ENCODE results near the gene EMILIN3.

The EMILIN3 gene

DNA sequence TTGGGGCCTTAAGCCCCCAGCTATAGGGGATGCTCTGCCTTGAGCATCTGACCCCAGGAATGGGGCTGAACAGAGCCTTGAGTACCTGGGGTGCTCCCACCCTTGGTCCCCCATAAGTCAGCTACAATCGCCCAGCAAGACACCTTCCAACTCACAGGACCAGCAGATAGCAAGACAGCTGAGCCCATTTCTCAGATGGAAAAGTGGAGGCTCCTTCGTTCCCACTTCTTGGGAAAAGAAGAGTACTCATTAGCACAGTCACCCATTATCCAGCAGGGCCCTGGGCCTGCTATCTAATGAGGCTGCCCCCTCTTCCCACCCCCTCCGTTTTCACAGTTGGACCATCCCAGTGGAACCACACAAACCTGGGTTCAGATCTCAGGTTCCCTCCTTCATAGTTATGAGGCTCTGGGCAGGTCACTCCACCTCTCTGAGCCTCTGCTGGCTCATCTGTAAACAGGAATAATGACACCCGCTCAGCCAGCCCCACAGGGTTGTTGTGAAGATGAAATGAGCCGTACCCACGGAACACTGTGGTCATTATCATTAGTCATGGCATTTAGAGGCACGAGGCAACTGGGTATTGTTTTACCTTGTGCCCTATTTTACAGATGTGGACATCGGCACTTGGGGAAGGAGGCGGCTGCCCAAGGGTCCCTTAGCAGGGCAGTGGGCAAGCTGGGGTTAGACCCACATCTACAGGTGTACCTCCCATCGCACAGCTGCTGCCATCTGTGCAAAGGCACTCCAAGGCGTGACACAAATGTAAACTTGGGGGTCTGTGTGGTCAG, 21.5 kb downstream of the EMILIN3 start:
- DNase-seq (ENCODE audit: low read depth): no peak

DNA sequence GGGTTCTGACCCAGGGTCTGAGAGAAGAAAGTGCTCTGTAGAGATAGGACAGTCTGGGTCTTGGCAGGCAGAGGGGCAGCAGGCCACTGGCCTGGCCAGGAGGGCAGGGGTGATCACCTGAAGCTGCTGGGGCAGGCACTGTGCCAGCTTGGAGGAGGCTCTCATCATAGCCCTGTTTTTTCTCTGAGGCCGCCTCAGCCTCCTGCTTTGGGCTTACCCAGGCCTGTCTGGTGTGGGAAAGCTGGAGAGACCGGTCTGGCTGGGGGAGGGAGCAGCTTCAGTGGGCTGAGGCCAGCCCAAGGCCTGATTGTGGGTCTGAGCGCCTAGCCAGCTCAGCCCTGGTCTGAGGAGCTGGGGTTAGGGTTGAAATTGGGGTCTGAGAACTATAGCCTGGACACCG, 22.1 kb downstream of the EMILIN3 start:
- no peak for DNase-seq (ENCODE audit: low read depth)

DNA sequence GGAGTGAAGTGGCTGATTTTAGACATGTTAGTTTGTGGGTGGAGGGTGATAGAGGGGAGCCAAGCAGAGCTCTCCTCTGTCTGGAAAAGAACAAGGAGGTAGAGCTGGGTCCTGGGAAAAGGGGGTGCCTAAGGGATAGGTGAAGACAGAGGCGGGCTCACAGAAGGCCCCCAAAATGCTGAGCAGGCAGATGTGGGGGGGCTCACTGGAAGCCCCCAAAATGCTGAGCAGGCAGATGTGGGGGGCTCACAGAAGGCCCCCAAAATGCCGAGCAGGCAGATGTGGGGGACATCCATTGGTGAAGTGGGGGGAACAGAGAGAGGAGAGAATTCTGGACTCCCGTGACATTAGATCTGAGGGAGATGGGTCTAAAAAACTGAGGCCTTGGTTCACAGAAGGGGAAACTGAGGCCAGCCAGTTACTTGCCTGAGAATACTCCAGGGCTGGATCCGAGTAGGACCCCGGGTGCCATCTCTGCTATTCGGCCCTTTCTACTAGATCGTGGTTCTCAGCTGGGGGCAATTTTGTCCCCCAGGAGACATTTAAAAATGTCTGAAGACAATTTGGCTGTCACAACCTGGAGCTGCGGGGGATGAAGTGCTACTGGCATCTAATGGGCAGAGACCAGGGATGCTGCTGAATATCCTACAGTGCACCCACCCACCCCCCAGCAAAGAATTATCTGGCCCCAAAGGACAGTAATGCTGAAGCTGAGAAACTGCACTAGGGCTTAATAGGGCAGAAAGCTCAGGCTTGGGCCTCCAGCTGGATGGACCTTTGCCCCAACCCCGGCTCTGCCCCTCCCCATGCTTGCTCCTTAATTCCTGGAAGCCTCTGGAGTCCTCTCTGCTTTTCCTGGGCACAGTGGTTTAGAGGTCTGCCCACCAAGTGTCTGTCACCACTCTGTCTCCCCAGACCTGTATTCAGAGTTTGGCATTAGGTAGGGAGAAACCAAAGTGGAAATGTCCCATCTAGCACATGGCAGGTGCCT, 23.8 kb downstream of the EMILIN3 start:
- DNase-seq (ENCODE audit: low read depth): no peak

DNA sequence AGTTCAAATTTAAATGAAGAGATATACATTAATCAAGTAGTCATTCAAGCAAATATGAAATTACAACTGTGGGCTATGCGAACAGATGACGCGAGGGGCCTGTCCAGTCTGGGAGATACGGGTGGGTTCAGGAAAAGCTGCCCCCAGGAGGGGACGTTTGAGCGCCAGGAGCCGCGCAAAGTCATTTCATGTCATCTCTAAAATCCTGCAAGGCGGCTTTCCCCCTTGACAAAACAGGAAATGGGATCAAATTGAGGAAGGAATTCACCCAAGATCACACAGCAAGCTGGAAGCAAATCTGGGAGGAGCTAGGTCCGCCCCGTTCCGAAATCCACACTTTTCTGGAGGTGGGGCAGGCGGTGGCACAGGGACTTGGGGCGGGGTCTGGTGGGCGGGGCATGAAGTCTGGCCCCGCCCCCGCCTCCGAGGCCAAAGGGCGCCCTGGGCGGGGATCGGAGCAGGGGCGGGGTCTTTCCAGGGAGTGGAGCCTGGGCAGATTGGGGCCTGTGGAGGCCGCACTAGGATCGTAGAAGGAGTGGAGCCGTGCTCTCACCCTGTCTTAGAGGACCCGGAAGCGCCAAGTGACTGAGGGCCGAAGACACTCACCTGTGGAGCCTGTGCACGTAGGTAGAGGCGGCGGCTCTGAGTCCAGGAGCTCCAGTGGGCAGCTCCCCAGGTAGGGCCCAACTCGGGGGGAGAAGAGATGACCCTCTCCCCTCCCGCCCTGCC, 26.1 kb downstream of the EMILIN3 start, which contains the start of gene LPIN3:
TSS of gene LPIN3 (plus strand) at position 495 of the 729 bp plus-strand sequence. CDS start 4,983 bp downstream, outside the sequence.
- peak; percentile 93 for DNase-seq (ENCODE audit: low read depth)

DNA sequence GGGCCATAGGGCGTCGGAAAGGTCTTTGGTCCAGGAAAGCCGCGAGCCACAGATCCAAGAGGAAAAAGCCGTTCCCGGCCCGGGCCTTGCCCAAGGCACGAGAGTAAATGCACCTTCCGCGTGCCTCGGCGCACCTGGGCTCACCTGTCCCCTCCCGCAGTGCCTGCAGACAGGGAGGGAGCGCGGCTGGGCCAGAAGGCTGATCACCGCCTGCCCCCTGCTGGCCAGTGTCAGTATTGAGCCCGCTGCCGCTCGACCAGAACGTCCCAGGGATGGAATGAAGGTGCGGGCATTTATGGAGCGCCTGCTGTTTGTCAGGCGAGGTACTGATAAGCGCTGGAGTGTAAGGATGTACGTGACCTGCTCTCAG, 26.7 kb downstream of the EMILIN3 start:
- DNase-seq (ENCODE audit: low read depth): peak; percentile 73

DNA sequence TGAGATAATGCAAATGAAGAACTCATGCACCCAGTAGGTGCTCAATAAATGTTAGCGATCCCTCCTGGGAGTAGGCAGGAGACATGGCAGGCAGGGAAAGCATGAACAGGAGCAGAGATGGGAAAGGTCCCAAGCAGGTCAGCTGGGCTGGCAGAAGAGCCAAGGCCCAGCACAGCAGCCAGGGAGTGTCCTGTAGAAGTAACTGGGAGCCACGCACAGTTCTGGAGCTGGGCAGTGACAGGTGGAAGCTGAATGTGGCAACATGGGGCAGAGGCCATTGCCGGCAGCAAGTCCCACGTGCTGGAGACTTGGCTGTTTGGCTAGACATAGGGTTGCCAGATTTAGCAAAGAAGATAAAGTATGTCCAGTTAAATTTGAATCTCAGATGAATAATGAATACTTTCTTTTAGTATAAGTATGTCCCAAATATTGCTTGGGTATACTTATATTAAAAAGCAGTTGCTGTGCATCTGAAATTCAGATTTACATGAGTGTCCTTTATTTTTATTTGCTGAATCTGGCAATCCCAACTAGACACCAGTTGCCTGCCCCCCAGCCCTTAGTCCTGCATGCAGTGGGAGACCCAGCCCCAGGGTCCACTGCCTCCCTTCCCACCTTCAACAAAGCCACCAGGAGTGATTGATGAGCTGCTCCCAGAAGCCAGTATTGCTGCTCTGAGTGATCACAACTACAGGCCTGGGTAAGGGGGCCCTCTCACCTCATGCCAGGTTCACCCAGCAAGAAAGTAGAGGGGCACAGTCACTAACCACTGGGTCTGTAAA, 29.7 kb downstream of the EMILIN3 start:
- DNase-seq (ENCODE audit: low read depth): no peak

DNA sequence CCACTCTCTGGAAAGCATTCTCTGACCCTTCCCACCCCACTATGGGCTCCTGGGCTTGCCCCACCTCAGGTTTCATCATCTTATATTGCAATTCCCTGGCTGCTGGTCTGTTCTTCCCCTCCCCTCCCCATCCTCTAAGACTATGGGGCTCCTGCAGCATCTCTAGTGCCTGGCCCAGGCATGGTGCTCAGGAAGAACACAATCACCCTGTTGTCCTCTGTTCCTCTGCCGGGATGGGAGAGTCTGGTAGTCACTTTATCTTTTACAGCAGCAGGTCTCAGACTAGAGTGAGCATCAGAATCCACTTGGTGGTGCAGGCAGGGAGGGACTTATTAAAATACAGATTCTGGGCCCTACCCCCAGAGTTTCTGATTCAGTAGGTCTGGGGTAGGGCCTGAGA, 31.0 kb downstream of the EMILIN3 start:
- DNase-seq (ENCODE audit: low read depth): no peak

DNA sequence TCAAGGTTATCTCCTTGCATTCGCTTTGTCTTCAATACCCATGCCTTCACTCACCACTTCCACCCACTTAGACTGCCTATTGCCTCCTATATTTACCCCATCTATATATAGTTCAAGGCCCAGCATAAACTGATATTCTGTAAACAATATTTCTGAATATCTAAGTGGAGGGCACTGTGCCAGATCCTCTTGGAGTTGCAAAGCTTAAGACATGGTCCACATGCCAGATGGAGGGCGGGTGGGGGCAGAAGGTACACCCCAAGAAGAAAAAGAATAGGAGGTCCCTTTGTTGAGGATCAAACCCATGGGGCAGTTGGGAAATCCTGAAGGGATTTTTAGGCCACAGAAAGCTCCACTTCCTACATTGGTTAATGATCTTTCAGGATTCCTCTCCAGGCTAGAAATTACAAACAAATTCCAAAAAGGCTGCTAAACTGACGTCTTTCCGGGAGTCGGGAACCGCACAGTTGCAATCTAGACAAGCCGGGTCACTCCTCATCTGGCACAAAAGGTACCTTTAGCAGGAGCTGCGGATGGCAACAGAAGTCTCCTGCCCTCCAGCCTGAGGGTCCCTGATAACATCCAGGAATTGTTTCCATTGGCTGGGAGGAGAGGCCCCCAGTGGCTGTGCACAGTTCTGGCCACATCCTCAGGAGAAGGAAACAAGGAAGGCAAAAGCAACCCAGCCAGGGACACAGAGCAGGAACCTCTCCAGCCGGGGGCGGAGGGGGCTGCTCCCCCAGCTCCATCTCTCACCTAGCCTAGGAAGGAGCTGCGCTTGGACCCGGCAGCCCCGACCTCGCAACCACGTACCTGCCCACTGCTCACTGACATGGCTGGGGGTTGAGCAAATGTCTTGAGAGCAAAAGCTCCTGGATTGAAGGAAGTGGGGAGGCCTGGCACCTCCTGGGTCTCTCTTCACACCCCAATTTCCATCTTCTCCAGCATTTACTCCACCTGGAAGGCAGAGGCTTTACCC, 31.9 kb downstream of the EMILIN3 start:
- peak; percentile 59 for DNase-seq (ENCODE audit: low read depth)

DNA sequence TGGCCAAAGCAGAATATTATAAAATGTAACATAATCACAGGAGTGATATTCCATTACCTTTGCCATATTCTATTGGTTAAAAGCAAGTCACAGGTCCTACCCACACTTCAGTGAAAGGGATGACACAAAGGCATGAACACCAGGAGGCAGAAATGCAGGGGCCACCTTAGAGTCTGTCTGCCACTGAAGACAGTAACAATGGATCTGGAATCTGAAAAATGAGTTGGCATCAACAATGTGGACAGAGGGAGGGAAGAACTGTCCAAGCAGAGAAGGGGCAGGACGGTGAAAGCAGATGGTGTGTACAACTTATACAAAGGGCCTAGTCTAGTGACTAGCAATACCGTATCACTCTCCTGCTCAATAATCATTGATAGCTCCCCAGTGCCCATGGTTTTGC, 32.6 kb downstream of the EMILIN3 start:
- DNase-seq (ENCODE audit: low read depth): no peak

DNA sequence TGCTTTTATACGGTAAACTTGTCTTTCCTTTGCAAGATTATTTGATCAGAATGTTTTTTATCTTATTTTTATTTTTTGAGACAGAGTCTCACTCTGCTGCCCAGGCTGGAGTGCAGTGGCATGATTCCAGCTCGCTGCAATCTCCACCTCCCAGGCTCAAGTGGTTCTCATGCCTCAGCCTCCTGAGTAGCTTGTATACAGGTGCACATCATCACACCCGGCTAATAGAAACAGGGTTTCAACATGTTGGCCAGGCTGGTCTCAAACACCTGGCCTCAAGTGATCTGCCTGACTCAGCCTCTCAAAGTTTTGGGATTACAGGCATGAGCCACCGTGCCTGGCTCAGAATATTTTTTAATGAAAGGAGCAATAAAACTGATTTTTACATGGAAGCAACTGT, 34.9 kb downstream of the EMILIN3 start:
- DNase-seq (ENCODE audit: low read depth): no peak

DNA sequence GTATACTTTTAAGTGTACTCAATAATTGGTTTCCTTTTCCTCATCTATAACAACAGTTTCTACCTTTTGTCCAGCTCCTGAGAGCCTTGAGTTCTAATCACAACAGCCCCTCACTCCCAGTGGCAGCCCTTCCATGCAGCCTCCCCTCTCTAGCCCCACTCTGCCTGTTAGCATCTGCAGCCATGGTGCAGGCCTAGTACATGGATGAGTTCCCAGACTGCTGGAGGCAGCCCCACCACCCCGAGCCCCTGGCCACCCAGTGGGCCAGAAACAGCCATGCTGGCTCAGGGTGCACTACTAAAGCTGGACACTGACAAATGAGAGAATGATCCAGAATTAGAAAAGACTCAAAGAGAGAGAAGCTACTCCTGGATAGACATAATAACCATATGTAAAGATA, 35.7 kb downstream of the EMILIN3 start:
- no peak for DNase-seq (ENCODE audit: low read depth)

DNA sequence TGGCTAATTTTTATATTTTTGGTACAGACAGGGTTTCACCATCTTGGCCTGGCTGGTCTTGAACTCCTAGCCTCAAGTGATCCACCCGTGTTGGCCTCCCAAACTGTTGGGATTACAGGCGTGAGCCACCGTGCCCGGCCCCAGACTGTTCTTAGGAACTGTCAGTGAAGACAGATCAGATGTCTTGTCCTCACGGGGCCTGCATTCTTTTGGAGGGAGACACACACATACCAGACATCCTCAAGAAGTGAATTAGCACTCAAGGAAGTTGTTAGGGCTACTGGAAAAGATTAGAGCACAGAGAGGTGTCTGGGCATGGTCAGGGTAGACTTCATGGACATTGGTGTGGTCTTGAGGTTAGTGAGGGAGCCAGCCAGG, 36.3 kb downstream of the EMILIN3 start:
- peak; percentile 83 for DNase-seq (ENCODE audit: low read depth)

DNA sequence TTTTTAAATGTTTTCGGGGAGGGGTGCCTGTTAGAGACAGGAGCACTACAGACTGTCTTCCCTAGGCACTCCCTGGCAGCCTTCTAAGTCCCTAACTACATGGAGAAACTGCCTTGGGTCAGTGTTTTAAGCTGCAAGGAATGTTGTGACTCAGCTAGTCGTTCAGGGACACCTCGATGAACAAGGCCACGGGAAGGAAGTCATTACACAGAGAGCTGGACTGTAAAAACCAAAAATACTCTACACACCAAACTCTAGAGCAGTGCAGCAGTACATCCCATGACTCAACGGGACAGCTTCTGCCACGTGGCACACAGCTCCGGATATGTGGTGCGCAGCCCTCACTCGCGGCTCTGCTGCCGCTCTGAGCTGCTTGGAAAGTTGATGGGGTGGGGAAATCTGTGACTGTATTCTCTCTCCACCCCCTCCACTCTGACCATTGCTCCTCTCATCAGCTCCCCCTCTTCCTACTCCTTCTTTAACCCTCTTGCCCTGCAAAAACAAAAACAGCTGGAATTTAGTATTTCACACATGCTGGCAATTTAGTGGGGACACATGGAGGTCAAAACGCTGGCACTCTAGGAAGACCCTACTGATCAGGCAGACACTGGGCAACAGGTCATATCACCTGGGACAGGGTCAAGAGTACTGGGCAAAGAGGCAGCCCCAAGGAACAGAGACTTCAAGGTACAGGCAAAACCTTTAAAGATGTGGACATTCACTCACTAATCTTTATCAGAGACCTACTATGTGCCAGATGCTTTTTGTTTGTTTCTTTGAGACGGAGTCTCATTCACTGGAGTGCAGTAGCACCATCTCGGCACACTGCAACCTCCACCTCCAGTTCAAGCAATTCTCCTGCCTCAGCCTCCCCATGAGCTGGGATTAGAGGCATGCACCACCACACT, 36.9 kb downstream of the EMILIN3 start:
- peak; percentile 100 for DNase-seq (ENCODE audit: low read depth)

DNA sequence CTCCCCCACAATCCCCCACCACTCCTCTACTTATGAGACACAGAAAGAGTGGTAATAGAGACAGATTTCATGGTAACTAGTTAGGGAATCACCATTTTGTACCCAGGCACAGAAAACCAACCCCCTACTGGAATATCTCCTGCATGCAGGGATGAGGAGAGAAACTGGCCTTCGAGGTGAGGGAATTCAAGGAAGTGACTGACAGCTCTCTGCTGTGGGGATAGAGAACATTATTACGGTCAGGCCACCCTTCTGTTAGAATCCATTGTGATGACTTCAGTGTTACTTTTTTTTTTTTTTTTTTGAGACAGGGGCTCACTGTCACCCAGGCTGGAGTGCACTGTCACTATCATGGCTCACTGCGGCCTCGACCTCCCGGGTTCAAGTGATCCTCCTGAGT, 39.4 kb downstream of the EMILIN3 start:
- no peak for DNase-seq (ENCODE audit: low read depth)

DNA sequence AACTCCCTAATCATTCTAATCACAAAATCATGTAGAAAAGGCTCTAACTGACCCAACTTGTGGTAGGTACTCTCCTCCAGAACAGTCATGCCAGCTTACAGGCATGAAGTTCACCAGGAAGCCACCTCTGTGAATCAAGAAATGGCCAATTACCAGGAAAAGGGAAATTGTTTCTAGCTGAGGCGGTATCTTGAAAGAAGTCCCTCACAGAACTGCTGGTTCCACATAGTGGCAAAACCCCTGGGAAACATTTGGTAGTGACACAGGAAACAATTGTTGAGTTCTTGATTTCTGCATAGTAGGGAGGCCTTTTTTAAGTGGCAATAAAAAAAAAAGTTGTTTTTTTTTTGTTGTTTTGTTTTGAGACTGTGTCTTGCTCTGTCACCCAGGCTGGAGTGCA, 45.6 kb downstream of the EMILIN3 start:
- DNase-seq (ENCODE audit: low read depth): no peak

DNA sequence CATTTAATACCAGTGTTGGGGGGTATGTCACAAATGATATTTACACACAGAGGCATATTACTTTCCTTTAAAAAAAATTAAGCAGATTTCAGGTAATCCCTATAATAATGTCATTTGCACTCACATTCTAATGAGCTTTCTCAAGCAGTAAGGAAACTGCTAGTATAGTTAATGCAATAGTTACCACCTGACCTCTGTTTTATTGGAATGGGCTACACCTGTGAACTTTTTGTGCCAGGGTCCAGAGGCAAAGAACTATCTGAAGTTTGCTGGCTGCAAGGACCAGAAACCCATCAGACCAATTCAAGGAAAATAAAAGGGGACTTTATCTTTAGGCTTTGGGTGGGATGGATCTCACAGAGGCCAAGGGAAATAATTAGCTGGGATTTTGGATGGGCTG, 46.2 kb downstream of the EMILIN3 start:
- no peak for DNase-seq (ENCODE audit: low read depth)

DNA sequence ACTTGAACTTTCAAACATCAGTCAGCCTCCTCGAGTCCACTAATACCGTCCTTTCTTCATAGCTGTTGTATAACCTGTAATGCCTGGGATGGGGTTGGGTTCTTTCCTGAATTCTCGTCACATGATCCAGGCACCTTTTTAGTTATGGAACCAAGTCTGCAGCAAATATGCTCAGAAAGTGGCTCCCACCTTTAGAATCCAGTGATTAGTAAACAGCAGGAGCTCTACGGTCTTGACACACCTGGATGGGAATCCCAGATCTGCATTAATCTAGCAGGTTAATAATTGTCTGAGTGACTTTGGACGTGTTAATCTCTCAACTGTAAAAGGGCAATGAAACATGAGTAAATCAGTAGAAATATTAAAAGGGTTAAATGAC, 48.4 kb downstream of the EMILIN3 start:
- no peak for DNase-seq (ENCODE audit: low read depth)

DNA sequence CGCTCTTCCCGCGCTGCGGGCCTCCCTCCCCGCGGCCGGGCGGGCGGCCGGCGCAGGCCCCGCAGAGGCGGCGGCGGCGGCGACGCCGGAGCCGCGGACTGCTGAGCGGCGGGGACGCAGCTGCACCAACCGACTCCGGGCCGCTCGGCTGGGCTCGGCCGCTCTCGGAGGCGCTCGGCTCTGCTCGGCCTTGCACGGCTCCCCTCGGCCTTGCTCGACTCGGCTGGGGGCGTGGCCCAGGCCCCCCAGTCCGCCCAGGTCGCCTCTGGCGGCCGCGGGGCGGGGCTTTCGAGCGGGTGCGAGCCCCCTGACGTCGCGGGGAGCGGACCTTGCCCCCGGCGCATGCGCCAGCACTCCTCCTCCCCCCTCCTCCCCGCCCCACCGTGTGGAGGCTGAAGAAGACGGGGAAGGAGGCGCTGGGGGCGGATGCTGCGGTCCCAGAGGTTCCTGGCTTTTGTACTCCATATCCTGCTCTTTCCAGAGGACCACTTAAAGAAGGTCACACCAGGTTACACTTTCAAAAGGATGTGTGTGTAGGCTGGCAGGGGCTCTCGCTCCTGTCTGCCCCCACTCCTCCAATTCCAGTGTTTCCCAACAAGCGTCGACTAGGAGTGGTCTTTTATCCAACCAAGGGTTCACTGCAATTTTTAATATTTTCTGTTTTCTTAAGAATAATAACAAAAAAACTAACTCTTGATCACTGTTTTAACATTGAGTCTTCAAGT, 48.9 kb downstream of the EMILIN3 start, which contains the start of gene ZHX3:
TSS of gene ZHX3 (minus strand) at position 186 of the 725 bp plus-strand sequence. CDS start 112,815 bp downstream, outside the sequence.
- DNase-seq (ENCODE audit: low read depth): peak; percentile 97

Data from EH (cell line).